ENCODE data around the gene PRPF6. TPM values are rescaled to one million over a fixed set of nuclear protein-coding genes. Genes with fewer than 3 reads are reported as not detected.

PRPF6 gene
- total RNA-seq, 1 experiment from 2014 or later = 24.2 TPM

DNA sequence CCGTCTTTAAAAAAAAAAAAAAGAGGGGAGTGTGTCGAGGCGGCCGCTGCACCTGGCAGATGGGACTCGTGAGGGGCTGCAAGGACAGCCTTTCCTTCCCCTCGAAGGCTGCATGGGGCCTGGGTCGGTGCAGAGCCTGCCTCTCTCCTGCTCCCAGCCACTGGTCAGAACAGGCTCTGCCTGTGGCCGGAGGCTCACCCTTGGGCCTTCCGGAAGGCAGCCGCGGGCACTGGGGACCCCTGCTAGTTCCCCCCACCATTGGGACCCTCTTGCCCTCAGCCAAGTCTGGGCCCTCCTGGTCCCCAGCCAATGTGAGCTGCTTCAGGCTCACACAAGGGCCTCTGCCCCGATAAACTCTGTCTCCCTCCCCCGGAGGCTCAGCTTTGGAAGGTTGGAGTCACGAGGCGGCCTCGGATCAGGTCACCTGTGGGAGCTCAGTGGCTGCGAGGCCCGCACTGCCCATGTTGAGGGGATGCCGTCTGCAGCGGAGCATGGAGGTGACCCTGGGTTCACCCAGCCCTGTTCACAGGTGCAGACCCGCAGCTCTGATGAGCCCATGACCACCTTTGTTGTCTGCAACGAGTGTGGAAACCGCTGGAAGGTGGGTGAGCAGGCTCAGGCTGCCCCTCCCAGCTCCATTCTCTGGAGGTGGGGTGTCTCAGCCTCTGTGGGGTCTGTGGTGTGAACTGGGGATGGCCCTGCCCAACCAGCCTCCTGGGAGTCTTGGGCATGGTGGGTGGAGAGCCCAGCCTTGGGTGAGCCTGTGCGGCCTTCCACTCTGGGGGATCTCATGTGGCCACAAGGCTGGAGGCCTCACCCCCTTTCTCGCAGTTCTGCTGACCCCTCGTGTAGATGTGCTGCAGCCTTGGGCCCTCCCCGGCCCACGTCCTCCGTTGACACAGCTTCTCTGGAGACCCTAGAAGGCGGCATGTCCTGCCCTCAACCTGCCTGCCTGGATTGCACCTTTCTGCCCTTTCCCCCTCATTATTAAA, 90.7 kb downstream of the PRPF6 start:
- Histone ChIP-seq H3K9me3 (ENCODE audit: low read length) (no peaks in the 10 kb centered on the region), H3K36me3 (ENCODE audit: insufficient read depth, low read length) (peaks cover 22% of the 10 kb centered on the region), H3K79me2 (ENCODE audit: low read length) (peaks cover 7% of the 10 kb centered on the region), H3K27me3 (ENCODE audit: low read length) (no peaks in the 10 kb centered on the region), H3K4me1 (ENCODE audit: low read length) (peaks cover 100% of the 10 kb centered on the region), H3K9ac (ENCODE audit: low read length) (peak overlapping the region; percentile 96), H2AFZ (ENCODE audit: low read length) (no peak overlapping the region), H4K20me1 (ENCODE audit: insufficient read depth, low read depth, low read length) (peaks cover 3% of the 10 kb centered on the region; the same call in 1 of the 2 replicates), H3K4me2 (ENCODE audit: low read depth, low read length, poor library complexity, severe bottlenecking) (peak overlapping the region; percentile 61), H3K9me2 (replicated peaks; ENCODE audit: insufficient read depth, low read length) (no peaks in the 10 kb centered on the region), H3K4me3 (ENCODE audit: low read length) (peak overlapping the region; percentile 18; the same call in 1 of the 2 replicates), H3K27ac (ENCODE audit: low read length) (peak overlapping the region; percentile 100)
- peak; percentile 86 for DNase-seq

GRCh38 chr20:64072498-64073063, 91.6 kb downstream of the PRPF6 start:
- H3K4me1 ChIP-seq (ENCODE audit: low read length) = peaks cover 100% of the 10 kb centered on the region
- peaks cover 10% of the 10 kb centered on the region for H3K79me2 ChIP-seq (ENCODE audit: low read length)
- no peaks in the 10 kb centered on the region for H3K9me2 ChIP-seq (replicated peaks; ENCODE audit: insufficient read depth, low read length)
- peak overlapping the region; percentile 18; the same call in 1 of the 2 replicates for H3K4me3 ChIP-seq (ENCODE audit: low read length)
- no peak for DNase-seq
- H3K9me3 ChIP-seq (ENCODE audit: low read length) = no peaks in the 10 kb centered on the region
- H3K27me3 ChIP-seq (ENCODE audit: low read length) = no peaks in the 10 kb centered on the region
- H3K27ac ChIP-seq (ENCODE audit: low read length) = peak overlapping the region; percentile 100
- peak overlapping the region; percentile 61 for H3K4me2 ChIP-seq (ENCODE audit: low read depth, low read length, poor library complexity, severe bottlenecking)
- H4K20me1 ChIP-seq (ENCODE audit: insufficient read depth, low read depth, low read length) = peaks cover 3% of the 10 kb centered on the region; the same call in 1 of the 2 replicates
- peaks cover 22% of the 10 kb centered on the region for H3K36me3 ChIP-seq (ENCODE audit: insufficient read depth, low read length)
- H2AFZ ChIP-seq (ENCODE audit: low read length) = no peak overlapping the region
- H3K9ac ChIP-seq (ENCODE audit: low read length) = peak overlapping the region; percentile 96

DNA sequence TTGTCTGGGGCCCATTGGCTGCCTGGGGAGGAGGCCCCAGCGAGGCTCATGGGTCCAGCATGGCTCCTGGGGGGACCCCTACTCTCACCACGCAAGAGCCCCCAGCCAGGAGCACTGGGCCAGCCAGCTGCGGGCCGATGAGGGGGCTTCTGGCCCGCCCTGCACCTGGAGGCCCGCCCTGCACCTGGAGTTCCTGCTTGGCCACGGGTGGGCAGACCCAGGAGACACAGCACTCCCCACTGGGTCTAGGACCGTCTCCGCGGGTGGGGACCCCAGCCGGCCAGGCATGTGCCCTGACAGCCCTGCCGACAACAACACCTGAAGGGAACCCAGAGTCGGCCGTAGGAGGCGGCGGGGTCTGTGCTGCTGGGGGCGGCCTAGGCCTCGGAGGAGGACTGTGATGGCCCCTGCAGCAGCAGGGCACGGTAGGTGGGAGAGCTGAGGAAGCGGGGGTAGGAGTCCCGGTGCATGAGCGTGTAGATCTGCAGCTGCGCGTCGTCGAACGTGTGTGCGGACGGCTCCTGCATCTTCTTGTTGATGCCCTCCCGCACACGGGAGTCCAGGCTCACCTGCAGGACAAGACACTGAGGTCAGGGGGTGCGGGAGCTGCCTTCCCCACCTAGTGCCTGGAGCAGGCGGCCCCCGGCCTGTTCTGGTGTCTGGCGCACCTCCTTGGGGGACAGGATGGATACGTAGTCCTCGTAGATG, 92.7 kb downstream of the PRPF6 start:
- H3K9me3 ChIP-seq (ENCODE audit: low read length) = no peaks in the 10 kb centered on the region
- H3K4me2 ChIP-seq (ENCODE audit: low read depth, low read length, poor library complexity, severe bottlenecking) = peak overlapping the region; percentile 61
- no peaks in the 10 kb centered on the region for H3K27me3 ChIP-seq (ENCODE audit: low read length)
- H3K4me3 ChIP-seq (ENCODE audit: low read length) = no peak overlapping the region
- no peaks in the 10 kb centered on the region for H3K9me2 ChIP-seq (replicated peaks; ENCODE audit: insufficient read depth, low read length)
- H2AFZ ChIP-seq (ENCODE audit: low read length) = no peak overlapping the region
- H3K27ac ChIP-seq (ENCODE audit: low read length) = peak overlapping the region; percentile 100
- H3K36me3 ChIP-seq (ENCODE audit: insufficient read depth, low read length) = peaks cover 22% of the 10 kb centered on the region
- H3K9ac ChIP-seq (ENCODE audit: low read length) = peak overlapping the region; percentile 96
- peaks cover 94% of the 10 kb centered on the region for H3K4me1 ChIP-seq (ENCODE audit: low read length)
- peaks cover 3% of the 10 kb centered on the region; the same call in 1 of the 2 replicates for H4K20me1 ChIP-seq (ENCODE audit: insufficient read depth, low read depth, low read length)
- H3K79me2 ChIP-seq (ENCODE audit: low read length) = peaks cover 10% of the 10 kb centered on the region
- DNase-seq = no peak

- H3K9ac ChIP-seq (ENCODE audit: low read length) = peak overlapping the region; percentile 96
- H3K9me3 ChIP-seq (ENCODE audit: low read length) = no peaks in the 10 kb centered on the region
- H3K36me3 ChIP-seq (ENCODE audit: insufficient read depth, low read length) = peaks cover 22% of the 10 kb centered on the region
- peaks cover 88% of the 10 kb centered on the region for H3K4me1 ChIP-seq (ENCODE audit: low read length)
- no peaks in the 10 kb centered on the region for H3K9me2 ChIP-seq (replicated peaks; ENCODE audit: insufficient read depth, low read length)
- H3K27ac ChIP-seq (ENCODE audit: low read length) = peak overlapping the region; percentile 100
- H2AFZ ChIP-seq (ENCODE audit: low read length) = no peak overlapping the region
- no peak overlapping the region for H3K4me3 ChIP-seq (ENCODE audit: low read length)
- no peaks in the 10 kb centered on the region for H3K27me3 ChIP-seq (ENCODE audit: low read length)
- H3K79me2 ChIP-seq (ENCODE audit: low read length) = peaks cover 10% of the 10 kb centered on the region
- no peak for DNase-seq
- peak overlapping the region; percentile 61 for H3K4me2 ChIP-seq (ENCODE audit: low read depth, low read length, poor library complexity, severe bottlenecking)
- H4K20me1 ChIP-seq (ENCODE audit: insufficient read depth, low read depth, low read length) = peaks cover under 1% of the 10 kb centered on the region; the same call in 1 of the 2 replicates
These were observed 93.4 kb downstream of the PRPF6 start for GRCh38 chr20:64074184-64074789.

DNA sequence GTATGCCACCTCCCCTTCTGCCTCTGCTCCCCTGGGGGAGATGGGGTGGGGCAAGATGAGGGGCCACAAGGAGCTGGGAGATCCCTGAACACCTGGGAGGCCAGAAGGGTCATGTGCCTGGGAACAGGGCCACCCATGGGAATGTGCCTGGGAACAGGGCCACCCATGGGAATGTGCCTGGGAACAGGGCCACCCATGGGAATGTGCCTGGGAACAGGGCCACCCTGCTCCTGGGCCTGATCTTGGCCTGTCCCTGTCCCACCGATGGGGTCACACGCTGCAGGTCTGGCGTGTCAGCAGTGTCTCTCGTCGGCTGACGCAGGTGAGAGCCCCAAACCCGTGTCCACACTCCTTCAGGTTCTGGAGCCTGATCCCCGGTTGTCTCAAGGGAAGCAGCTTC, 94.0 kb downstream of the PRPF6 start:
- peak overlapping the region; percentile 100 for H3K27ac ChIP-seq (ENCODE audit: low read length)
- no peak overlapping the region for H2AFZ ChIP-seq (ENCODE audit: low read length)
- H3K4me2 ChIP-seq (ENCODE audit: low read depth, low read length, poor library complexity, severe bottlenecking) = peak overlapping the region; percentile 93
- peaks cover 22% of the 10 kb centered on the region for H3K36me3 ChIP-seq (ENCODE audit: insufficient read depth, low read length)
- H3K4me1 ChIP-seq (ENCODE audit: low read length) = peaks cover 81% of the 10 kb centered on the region
- no peak overlapping the region for H3K4me3 ChIP-seq (ENCODE audit: low read length)
- no peaks in the 10 kb centered on the region for H3K9me2 ChIP-seq (replicated peaks; ENCODE audit: insufficient read depth, low read length)
- H3K9ac ChIP-seq (ENCODE audit: low read length) = peak overlapping the region; percentile 96
- no peak for DNase-seq
- H3K27me3 ChIP-seq (ENCODE audit: low read length) = no peaks in the 10 kb centered on the region
- H3K79me2 ChIP-seq (ENCODE audit: low read length) = peaks cover 10% of the 10 kb centered on the region
- no peaks in the 10 kb centered on the region; the same call in 1 of the 2 replicates for H4K20me1 ChIP-seq (ENCODE audit: insufficient read depth, low read depth, low read length)
- no peaks in the 10 kb centered on the region for H3K9me3 ChIP-seq (ENCODE audit: low read length)

DNA sequence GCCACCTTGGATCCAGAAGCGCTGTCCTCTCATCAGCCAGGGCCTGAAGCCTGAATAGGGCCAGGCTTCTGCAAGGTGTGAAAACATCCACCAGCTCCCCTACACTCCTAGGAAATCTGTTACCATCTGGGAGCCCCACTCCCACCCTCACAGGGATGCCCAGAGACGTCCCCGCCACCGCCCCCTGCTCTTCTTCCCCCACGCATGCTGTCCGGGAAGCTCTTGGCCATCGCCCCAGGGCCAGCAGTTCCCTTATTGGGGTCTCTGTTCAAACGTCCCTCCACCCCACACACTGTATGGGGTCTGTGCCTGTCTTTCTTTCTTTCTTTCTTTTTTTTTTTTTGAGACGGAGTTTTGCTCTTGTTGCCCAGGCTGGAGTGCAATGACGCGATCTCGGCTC, 94.6 kb downstream of the PRPF6 start:
- Histone ChIP-seq H3K27ac (ENCODE audit: low read length) (peak overlapping the region; percentile 100), H3K27me3 (ENCODE audit: low read length) (no peaks in the 10 kb centered on the region), H4K20me1 (ENCODE audit: insufficient read depth, low read depth, low read length) (no peaks in the 10 kb centered on the region), H3K79me2 (ENCODE audit: low read length) (peaks cover 16% of the 10 kb centered on the region), H3K4me2 (ENCODE audit: low read depth, low read length, poor library complexity, severe bottlenecking) (peak overlapping the region; percentile 93), H3K4me1 (ENCODE audit: low read length) (peaks cover 76% of the 10 kb centered on the region), H3K9ac (ENCODE audit: low read length) (peak overlapping the region; percentile 96), H3K9me2 (replicated peaks; ENCODE audit: insufficient read depth, low read length) (no peaks in the 10 kb centered on the region), H3K4me3 (ENCODE audit: low read length) (peak overlapping the region; percentile 73; the same call in 1 of the 2 replicates), H3K9me3 (ENCODE audit: low read length) (no peaks in the 10 kb centered on the region), H2AFZ (ENCODE audit: low read length) (no peak overlapping the region), H3K36me3 (ENCODE audit: insufficient read depth, low read length) (peaks cover 22% of the 10 kb centered on the region)
- no peak for DNase-seq

GRCh38 chr20:64076061-64076997, 95.4 kb downstream of the PRPF6 start:
- H3K27ac ChIP-seq (ENCODE audit: low read length) = peak overlapping the region; percentile 100
- peaks cover 22% of the 10 kb centered on the region for H3K36me3 ChIP-seq (ENCODE audit: insufficient read depth, low read length)
- H3K9ac ChIP-seq (ENCODE audit: low read length) = peak overlapping the region; percentile 96
- peak overlapping the region; percentile 73 for H3K4me3 ChIP-seq (ENCODE audit: low read length)
- H4K20me1 ChIP-seq (ENCODE audit: insufficient read depth, low read depth, low read length) = no peaks in the 10 kb centered on the region
- H3K4me1 ChIP-seq (ENCODE audit: low read length) = peaks cover 76% of the 10 kb centered on the region
- H3K79me2 ChIP-seq (ENCODE audit: low read length) = peaks cover 19% of the 10 kb centered on the region
- H2AFZ ChIP-seq (ENCODE audit: low read length) = no peak overlapping the region
- H3K9me3 ChIP-seq (ENCODE audit: low read length) = no peaks in the 10 kb centered on the region
- H3K9me2 ChIP-seq (replicated peaks; ENCODE audit: insufficient read depth, low read length) = no peaks in the 10 kb centered on the region
- DNase-seq = peak; percentile 65
- H3K4me2 ChIP-seq (ENCODE audit: low read depth, low read length, poor library complexity, severe bottlenecking) = peak overlapping the region; percentile 93
- H3K27me3 ChIP-seq (ENCODE audit: low read length) = no peaks in the 10 kb centered on the region
